ENCODE data around the gene FYTTD1. TPM values are rescaled to one million over a fixed set of nuclear protein-coding genes. Genes with fewer than 3 reads are reported as not detected.
A peak's percentile ranks its signal among the peaks of the same experiment; 100 is the strongest.

Gene FYTTD1
- polyA plus RNA-seq, 4 donors = 85.5 to 103 (median 99.3) TPM

DNA sequence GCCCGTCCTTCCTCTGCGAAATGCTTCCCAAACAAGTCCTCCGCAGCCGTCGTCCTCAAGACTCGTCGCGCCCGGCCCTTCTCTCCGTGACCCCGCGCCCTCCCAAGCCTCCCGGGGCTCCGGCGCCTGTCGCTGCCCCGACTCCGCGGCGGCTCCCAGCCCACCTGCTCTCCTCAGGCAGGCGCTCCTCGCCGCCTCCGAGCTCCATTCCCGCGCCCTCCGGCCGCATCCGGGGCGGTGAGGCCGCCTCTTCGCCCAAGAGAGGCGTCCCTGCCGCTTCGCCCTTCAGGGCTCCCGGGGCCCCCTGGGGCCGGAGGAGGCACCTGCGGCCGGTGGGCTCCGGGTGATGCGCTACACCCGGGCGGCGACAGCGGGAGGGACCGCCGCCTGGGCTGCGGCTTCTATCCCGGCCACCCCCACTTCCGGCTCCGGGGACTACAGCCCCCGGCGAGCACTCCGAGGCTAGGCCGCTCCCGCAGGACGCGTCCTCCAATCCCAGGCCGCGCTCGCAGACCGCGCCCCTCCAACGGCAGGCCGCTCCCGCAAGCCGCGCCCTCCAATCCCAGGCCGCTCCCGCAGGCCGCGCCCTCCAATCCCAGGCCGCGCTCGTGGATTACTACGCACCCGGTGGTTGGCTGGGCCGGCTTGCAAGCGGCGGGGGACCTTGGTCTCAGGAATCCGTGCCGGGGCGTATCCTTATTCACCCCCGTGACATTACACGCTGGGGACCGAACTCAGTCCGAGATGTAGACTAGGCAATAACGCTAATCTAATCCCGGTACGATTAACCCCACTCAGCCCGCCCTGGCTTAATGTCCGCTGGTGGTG is 13.0 kb upstream of the FYTTD1 start, which contains the start of gene RUBCN:
Gene RUBCN, minus strand, starts transcription at position 414 of the 828 bp plus-strand sequence. Its CDS starts 185 bp downstream, at position 229.
- DNase-seq (ENCODE audit: low read depth in 4 of 4, low spot score in 2 of 4) = peak in 3 of 4 donors; percentile 68 to 89 (median 85)

DNA sequence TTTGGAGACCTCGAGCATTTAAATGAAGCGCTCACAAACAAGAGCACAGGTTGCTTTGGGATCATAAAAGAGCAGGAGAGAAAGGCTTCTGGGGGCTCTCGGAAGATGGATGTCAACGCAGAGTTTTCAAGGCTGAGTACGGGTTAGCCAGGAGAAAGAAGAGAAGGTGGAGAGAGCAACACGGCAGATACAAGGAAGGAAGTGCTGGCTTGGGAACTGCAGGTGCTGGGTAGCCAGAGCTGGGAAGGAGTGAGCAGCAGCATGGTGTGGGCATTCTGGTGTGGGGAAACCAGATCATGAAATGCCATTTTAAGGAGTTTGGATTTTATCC is 12.4 kb upstream of the FYTTD1 start:
- DNase-seq (ENCODE audit: low read depth in 4 of 4, low spot score in 2 of 4) = no peak

DNA sequence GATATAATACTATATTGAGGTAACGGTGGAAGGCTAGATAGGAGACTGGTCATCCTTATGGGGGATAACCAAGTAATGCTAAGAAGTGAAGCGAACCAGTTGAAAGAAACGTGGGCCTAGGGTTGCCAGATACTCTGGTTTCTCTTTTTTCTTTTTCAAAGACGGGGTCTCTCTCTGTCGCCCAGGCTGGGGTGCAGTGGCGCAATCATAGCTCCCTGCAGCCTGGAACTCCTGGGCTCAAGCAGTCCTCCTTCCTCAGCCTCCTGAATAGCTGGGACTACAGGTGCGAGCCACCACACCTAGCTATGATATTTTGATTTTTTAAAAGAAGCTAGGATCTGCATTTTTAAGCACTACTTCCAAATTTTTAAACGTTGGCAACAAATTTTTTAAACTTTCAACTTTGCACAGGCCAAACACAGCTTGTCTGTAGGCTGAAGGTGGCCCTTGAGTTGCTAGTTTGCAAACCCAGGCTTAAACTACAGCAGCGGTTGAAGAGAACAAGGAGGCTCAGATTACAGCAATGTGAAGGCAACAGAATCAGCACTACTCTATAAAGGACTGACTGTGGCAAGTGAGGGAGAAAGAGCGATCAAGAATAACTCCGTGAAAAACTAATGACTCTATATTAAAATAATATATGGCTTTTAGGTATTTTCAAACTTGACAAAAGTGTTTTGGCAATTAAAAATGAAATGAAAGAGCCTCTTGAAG is 11.8 kb upstream of the FYTTD1 start:
- no peak for DNase-seq (ENCODE audit: low read depth in 4 of 4, low spot score in 2 of 4)

DNA sequence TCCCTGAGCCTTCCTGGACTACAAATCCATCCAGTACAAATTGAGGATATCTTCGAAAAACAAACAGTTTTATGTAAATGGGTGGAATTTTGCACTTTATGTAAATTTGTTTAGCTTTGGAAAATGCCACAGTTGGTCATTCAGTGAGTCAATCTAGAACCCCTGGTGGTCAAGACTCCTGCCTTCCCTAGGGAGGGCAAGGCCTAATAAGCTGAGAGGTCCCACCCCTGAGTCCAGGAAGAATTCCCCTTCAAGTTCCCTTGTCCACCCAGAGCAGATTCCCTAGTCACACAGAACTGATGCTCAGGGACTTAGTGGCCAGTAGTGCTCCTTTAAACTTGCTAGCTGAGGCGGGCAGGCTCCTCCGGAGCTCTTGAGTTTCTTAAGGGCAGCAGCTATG is 6.9 kb upstream of the FYTTD1 start:
- no peak for DNase-seq (ENCODE audit: low read depth in 4 of 4, low spot score in 2 of 4)

DNA sequence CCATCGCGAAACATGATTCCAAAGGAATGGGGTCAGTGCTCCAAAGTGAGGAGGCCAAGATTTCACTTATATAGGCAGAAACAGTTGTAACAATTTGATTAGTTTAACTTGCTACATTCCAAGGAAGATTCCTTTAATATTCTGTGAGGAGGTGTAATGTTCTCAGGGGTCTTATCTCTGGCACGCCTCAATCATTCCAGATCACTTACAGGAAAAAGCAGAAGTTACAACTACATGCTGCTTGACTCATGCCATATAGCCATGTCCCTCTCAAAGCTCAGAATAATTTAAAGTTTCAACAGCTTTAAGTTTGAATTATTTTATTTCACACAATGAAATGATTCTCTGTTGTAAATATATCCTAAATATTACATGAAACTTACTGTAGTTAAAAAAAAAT is 3.5 kb upstream of the FYTTD1 start:
- no peak for DNase-seq (ENCODE audit: low read depth in 4 of 4, low spot score in 2 of 4)

DNA sequence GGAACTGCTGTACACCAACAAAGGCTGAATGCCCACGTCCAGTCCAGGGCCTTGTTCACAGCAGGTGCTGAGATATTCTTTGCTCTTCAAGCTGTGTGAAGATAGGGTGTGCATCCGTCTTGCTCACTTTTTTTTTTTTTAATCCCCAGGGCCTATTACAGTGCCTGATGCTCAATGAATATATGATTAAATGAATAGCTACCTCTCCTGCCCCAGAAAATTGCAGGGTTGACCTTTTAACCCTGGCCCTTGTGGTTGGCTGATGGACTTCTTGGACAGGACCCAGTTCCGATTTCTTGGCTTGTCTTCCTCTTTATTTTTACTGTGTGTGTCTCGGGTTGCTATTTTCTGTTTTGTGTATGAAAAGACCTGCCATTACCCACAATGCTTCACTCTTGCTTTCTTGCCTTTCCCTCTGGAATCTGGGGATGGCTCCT is 2.9 kb upstream of the FYTTD1 start:
- DNase-seq (ENCODE audit: low read depth in 4 of 4, low spot score in 2 of 4) = no peak

DNA sequence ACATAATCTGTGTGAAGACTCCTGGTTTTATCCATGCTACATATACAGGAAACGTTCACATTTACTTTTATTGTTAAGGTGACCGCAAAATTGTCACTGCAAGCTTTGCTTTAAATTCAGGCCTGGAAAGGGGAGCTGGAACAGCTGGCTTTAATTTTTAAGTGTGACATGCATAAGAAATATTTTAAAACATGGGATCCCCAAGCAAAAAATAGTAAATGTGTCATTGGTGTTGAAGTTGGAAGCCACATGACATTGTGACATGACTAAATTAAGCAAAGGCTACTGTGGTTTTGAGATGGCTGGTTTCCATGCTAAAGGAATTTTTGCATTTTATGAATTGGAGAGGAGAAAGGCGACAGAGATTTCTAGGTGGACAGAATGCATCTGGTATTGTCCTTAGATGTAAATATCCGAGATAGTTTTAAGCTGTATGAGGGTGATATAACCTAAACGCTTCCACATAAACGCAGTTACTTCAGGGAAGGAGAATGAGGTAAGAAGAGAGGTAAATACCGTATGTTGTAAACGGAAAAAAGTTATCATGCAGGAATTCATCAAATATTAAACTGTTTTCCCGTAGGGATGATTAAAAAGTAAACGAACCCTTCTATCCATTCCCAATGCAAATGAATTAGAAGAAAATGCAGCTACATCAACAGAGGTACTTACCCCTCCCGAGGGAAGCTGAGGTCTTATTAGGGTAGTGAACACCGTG is 927 bp upstream of the FYTTD1 start:
- DNase-seq (ENCODE audit: low read depth in 4 of 4, low spot score in 2 of 4) = peak in 1 of 4 donors; percentile 28

DNA sequence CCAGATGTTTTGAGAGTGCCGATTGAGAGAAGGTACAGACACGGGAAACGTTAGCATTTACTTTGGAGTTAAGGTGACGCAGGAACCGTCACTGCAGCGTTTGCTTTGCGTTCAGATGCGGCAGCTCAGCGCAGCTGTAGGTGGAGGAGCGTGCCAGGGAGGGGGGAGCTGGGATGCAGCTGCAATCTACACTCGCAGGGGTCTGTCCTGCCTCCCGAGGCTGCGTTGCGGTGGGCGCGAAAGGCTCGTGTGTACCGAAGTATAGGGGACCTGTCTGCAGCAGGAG is 425 bp upstream of the FYTTD1 start:
- peak in 1 of 4 donors; percentile 50 for DNase-seq (ENCODE audit: low read depth in 4 of 4, low spot score in 2 of 4)

DNA sequence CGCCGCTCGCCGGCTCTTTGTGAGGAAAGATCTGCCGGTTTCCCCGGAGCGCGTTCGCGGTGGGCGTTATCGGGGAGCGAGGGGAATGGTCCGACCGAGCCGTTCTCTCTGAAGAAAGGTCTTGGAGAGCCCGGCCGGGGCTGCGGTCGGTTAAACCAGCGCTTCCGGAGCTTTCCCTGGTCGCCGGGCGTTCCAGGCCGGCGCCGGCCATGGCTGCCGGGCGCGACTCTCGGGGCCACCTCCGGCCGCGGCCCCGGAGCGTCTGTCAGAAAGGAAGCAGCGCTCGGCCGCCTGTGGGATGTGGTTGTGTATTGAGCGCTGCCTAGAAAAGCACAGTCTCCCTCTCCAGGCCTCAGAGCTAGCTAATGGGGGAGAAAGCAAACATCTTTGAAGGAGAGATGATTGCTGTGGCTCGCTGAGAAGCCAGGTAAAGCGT is 731 bp downstream of the FYTTD1 start:
- peak in 3 of 4 donors; percentile 17 to 46 (median 41) for DNase-seq (ENCODE audit: low read depth in 4 of 4, low spot score in 2 of 4)

DNA sequence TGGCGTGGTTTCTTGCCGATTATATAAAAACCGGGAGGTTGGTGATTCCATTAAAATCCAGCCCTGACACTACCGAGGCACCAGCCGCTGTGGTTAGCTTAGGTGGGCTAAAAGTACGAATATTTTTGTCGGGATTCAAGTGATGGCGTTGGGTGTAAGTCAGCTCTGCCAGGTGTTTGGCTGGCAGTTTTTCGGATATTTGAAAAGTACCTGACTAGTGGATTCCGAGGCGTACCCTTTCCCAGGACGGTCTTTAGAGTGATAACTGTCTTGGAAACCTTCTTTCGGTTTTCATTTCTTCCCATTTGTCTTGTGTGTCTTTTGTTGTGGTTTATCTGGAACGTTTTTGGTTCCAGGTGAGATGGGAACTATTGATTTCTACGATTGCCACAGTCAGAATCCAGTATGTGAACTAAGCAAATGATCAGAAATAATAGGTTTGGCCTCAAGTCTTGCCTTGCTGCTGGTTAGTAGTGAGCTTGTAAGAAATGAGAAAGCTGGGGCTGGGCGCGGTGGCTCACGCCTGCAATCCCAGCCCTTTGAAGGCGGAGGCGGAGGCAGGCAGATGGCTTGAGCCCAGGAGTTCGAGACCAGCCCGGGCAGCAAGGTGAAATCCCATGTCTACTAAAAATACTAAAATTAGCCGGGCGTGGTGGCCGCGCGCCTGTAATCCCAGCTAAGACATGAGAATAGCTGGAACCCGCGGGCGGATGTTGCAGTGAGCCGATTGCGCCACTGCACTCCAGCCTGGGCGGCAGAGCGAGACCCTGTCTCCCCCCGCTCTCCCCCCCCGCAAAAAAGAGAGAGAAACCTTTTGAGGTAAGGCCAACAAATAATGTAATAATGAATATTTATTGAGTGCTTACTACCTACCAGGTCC is 1.4 kb downstream of the FYTTD1 start:
- peak in 3 of 4 donors; percentile 17 to 19 (median 19) for DNase-seq (ENCODE audit: low read depth in 4 of 4, low spot score in 2 of 4)

DNA sequence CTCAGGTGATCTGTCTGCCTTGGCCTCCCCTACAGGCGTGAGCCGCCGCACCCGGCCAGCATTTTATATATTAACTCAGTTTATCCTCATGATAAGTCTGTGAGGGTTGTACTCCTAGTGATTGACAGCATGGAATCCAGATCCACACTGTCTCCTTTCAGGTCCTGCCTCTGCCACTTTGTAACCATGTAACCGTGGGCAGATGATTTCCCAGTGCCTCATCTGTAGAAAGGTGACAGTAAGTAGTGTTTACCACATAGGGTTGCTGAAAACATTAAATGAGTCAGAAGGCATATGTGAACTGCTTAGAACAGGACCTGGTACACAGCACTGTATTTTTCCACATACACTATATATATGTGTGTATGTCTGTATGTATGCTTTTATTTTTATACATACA is 2.4 kb downstream of the FYTTD1 start:
- DNase-seq (ENCODE audit: low read depth in 4 of 4, low spot score in 2 of 4) = no peak

DNA sequence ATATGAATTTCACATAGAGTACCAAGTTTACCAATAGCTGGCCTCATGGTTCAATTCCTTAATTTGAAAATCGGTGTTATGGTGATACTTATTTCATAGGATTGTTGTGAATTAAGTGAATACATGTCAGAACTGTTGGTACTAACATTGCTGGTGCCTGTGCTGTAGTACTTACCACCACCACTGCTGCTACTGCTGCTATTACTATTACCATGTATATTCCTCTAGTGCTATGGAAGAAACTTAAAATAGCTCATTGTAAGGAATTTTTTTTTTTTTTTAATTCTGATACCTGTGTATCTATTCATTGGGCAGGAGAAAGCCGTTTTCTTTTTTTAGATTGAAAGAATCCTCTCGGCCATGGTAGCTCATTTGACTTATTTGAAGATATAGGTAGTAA is 3.6 kb downstream of the FYTTD1 start:
- DNase-seq (ENCODE audit: low read depth in 4 of 4, low spot score in 2 of 4) = no peak

DNA sequence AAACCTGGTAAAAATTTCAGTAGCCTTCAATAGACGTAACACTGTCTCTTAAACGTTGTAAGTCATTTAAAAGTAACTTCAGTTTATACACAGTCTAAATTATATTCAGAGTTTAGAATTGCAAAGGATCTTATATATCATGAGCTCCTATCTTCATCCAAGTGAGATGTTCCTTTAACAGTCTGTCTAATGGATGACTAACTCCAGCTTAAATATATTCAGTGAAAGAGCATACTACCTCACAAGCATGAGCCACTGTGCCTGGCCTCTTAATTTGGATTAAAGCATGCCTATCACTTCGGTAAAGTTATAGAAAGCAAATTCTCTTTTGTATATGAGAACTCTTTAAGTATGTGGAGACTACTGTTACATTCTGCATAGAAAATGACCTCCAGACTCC is 7.0 kb downstream of the FYTTD1 start:
- no peak for DNase-seq (ENCODE audit: low read depth in 4 of 4, low spot score in 2 of 4)

DNA sequence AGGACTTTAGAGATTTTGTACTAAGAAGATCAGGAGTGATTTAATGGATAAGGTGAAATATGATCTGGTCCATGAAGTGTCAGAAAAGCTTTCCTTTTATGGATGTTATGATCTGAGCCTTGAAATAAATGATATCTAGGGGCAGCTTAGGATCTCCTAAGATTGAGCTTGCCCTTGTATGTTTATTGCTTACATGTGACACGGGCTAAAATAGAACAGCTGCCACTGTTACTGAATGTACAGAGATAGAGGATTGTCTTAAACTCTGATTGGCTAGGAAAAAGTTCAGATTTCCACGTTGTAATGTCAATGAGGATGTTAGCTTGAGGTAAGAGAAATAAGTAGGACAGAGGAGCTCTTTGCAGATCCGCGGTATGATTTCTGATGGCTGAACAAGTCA is 8.8 kb downstream of the FYTTD1 start:
- DNase-seq (ENCODE audit: low read depth in 4 of 4, low spot score in 2 of 4) = no peak

DNA sequence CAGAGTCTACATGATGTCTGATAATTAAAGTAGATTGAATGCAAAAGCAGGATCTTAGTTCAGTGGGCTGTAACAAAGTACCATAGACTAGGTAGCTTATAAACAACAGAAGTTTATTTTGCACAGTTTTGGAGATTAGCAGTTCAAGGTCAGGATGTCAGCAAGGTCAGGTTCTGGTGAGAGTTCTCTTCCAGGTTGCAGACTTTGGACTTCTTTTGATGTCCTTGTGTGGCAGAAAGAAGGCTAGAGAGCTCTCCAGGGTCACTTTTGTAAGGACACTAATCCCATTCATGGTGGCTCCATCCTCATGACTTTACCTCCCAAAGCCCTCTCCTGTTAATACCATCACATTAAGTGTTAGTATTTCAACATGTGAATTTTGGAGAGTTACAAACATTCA is 12.1 kb downstream of the FYTTD1 start:
- no peak for DNase-seq (ENCODE audit: low read depth in 4 of 4, low spot score in 2 of 4)

DNA sequence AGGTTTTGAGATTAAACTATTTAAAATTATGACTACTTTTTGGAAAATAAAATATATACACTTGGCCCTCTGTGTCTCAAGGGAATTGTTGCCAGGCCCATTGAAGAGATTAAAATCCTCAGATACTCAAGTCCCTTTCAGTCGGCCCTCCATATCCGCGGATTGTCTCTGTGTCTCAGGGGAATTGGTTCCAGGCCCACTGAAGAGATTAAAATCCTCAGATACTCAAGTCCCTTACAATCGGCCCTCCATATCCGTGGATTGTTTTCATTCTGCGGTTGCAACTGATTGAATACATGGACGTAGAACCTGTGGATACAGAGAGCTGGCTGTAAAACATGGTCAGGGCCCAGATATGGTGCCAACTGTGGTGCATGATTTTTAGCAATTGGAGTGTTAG is 25.6 kb downstream of the FYTTD1 start:
- no peak for DNase-seq (ENCODE audit: low read depth in 4 of 4, low spot score in 2 of 4)

DNA sequence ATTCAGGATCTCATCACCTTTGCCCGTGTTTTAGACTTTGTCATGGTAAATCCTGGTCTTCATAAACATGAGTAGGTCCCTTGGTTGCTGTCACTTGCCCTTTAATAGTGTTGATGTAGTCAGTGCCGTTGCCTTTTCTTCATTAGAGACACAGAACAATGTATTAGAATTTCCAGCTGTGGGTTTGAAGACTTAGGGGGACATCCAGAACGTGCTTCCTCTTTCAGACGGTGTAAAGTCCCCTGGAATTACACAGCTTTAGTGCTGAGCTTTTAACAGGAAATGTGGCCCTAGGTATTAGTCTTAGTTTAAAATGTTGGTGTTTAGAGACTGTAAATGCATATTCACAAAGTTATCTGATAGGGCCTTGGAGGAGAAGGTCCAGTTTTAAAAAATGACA is 32.5 kb downstream of the FYTTD1 start:
- DNase-seq (ENCODE audit: low read depth in 4 of 4, low spot score in 2 of 4) = no peak

DNA sequence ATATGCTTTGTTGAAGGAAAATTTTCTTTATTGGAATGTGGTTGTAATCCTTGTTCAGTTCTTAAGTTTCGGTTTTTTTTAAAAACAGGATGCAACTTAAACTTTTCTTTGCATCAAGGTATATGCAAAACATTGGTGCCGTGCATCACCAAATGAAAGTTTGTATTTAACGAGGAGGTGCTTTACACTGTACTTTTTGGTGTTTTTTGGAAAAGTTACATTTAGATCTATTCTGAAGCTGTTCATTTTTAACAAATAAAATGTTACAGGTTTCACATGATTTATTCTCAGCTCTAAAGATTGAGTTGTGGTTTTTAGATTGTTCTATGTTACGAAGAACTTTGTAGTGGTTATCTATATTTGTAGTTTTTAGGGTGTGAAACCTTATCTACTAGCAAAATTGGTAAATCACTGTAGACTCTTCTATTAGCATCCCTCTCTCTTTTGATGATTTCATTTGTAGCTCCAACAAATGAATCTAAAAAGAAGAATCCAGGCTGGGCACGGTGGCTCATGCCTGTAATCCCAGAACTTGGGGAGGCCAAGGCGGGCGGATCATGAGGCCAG is 34.4 kb downstream of the FYTTD1 start:
- no peak for DNase-seq (ENCODE audit: low read depth in 4 of 4, low spot score in 2 of 4)

DNA sequence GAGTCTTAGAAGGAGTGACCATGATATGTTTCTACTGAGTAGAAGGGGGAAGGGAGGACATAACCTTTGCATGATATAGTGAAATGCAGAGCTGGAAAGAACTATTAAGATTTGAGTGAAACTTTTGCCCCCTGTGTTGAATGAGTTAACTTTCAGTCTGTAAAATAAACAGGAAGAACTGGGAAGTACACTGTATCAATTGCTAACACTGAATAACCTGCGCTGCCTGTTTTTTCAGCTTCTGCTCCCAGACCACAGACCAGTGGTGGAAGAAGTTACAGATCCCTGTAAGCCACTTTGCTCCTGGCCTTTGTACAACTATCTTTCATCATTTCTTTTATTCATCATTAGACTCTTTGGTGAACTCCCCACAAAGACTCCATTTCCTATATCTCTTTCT is 37.7 kb downstream of the FYTTD1 start:
- DNase-seq (ENCODE audit: low read depth in 4 of 4, low spot score in 2 of 4) = no peak

DNA sequence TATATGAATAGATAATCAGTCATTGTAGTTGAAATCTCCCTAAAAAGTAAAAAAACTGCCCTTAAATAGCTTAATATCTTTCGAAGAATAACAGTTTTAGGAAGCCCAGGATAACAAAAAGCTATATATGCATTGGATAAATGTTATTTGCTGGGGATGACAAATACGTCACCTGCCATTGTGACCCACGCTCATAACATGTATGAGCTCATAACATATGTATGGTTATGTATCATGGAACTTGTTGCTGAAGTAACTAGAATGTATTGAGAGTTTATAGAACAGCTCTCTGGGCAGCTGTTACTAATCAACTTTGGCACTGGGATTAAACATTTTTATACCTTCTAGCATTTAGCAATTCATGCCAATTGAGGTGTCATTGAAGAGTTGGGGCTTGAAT is 39.6 kb downstream of the FYTTD1 start:
- no peak for DNase-seq (ENCODE audit: low read depth in 4 of 4, low spot score in 2 of 4)
